Fibroblast of gingiva (primary cell): Measurements from ENCODE around the gene SYT5.
"Not testable (repeated sequence)": the region's sequence is repeated elsewhere in the genome, so short reads cannot be mapped to it uniquely, and the experiment has no call there.

ENCODE experiments used
- DNase-seq: peaks from one replicate; pipeline ENCODE4 v3.0.0-alpha.2; 2011; ENCODE audit warnings: low read depth

SYT5 gene

DNA sequence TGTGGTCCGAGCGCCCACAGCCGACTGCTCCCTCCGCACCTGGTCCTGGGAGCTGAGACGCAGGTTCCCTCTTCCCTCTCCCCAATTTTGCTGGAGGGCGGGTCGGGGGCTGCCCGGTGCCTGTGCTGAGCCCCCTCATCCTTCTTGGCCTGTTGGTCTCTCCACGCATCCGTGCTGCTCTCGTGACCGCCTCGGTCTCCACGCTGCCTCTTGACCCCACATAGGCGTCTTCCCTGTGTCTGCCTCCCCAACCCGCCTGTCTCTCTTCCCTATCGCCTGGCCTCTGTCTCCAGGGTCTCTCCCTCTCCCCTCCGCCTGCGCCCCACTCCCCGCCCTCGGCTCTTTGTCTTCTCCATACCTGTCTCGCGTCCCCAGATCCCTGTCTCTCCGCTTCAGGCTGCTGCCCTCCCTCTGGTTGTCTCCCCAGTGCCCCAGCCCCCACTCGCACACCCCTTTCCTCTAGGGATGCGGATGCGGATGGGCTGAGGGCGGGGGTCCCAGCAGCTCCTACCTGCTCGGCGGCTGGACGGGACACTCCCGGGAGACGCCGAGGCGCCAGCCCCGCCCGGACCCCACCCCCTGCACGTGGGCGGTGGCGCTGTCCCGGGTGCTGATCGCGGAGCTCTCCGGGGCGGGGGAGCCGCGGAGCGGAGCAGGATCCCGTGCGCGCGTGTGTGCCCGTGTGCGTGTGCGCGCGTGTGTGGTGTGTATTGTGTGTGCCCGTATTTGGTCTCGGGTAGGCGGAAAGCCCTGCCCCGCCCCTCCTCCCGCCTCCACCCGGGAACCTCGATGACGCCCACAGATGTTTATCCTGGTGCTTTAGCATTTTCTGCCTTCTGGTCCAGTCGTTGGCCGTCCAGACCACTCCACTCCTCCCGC is at the start of gene SYT5:
Gene SYT5 (minus strand): TSS at position 684 of the 879 bp plus-strand sequence. CDS start 1,248 bp downstream, outside the sequence.
- DNase-seq = no peak

DNA sequence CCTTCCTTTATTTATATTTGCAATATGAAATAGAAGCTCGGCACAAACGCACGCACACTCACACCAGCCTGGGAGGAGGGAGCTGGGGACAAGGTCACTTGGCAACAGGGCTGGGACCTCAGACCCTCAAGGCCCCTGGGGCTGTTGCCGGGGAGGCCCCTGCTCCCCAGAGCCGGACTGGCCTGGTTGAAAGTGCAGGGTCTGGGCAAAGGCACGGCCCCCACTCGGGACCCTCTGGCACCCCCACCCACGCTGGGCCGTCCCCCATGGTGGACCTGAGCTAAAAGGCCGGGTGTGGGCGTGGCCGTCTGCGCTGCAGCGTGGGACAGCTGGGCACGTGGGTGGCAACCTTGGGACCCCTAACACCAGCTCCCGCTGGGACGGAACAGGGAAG is 49.7 kb upstream of the SYT5 start:
- DNase-seq = no peak

DNA sequence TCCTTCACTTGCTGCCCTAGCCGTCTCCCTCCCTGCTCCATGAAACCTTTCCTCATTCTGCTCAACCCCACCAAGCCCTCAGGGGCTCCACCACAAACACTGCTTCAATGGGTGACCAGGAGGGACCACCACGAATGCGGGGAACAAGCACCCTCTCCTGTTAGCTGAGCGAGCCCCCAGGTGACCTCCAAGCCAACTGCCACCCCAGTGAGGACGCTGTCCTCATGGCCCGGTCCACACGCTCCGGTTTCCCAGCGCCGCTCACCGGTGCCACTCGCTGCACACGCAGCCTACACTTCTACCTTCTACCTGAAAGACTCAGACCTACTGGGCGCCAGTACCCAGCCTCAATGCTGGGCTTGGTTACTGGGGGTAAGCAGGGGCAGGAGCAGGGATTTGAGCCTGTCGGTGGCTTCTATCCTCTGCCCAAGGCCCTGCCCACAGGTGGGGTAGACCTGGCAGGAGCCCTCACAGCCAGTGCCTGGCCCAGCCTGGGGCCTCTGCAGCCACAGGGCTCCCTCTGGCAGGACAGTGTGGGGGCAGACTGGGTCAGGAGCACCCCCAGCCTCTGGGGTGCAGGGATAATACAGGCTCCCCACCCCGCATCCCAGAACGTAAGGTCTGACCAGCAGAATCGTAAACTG is 49.2 kb upstream of the SYT5 start:
- no peak for DNase-seq

DNA sequence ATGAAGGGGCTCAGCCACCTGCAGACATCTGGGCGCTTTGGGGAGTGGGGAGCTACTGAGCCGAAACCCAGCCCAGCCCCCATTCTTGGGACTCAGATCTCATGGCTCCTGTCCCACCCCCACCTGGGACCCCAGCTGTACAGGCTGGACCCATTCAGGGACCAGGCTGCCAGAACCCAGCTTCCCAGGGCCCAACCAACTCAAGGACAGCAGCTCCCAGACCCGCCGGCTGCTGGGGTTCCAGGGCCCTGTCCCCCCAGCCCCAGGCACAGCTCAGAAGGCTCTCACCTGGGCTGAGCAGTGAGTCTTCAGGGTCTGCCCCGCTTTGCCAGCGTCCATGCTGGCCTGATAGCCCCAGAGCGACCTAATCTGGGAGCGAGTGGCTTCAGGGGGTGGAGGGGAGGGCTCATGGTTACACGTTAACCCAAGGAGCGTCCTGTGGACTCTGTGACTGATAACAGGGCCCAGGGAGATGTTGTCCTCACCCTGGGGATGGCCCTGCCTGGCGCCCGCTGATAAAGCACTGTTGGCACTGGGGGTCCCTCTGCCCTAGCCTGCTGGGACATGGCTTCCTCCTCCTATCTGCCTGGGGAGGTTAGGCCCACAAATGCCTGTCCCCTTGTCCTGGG is 48.4 kb upstream of the SYT5 start, which contains the start of gene TMEM86B:
Gene TMEM86B (minus strand): TSS at position 361 of the 629 bp plus-strand sequence. CDS start 22 bp downstream, at position 339.
- no peak for DNase-seq

DNA sequence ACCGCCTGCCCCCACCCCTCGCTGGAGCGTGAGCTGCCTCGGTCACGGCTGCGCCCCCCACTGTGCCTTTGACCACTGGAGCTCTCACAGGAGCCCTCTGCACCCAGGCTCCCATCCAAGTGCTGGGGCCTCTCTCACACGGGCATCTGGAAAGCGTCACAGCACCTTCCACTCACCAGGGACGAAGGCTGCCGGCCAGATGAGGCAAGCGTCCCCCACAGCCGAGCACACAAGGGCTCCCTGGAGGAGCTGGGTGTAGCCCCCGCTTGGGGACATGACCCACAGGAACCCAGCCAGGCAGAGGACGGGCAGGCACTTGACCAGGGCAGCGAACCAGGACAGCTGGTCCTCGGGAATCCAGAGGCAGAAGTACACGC is 47.9 kb upstream of the SYT5 start:
- no peak for DNase-seq

DNA sequence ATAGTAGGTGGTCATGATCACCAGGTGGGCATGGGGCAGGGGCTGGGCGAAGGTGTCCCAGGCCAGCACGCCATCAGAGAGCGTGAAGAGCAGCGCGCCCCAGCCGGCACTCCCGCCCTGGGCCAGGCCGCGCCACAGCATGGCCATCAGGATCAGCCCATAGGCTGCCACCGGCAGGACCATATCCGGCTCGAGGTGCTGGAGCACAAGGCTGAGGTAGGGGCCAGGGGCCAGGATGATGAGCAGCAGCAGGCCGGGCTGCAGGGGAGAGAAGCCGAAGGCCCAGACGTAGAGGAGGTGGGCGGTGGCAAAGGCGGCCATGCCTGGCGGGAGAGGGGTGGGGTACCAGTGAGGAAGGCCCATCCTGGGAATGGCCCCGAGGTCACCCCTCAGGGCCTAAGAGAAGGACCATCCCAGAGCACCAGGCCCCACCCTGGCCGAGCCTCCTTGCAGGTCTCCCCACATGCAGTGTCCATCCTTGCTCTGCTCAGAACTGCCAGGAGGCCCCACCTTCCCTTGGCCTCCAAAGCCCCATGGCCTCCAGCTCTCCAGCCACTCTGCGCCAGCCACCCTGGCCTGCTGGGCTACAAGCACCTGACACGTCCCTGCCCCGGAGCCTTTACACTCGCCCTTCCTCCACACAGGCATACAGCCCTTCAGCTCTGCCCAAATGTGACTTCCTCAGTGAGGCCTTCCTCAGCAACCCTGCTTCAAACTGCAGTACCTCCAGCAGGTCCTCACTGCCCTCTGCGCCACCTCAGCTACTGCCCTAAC is 47.3 kb upstream of the SYT5 start:
- DNase-seq = no peak

DNA sequence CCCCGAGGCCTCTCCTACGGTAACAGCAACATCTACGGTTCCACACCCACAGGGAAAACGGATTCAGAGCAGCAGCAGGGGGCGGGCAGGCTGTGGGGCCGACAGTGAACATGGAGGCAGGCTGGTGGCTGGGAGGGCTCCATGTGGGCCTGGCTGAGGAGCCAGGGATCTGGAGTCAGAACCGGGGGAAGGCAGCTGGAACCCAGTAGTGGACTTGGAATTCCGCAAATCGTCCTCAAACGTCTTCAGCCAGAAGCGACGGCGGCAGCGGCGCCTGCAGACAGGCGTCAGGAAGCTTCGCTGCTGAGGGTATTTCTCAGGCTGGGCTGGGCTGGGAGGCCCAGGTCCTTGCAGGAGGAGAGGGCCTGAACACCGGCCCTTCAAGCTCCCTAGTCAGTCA is 46.7 kb upstream of the SYT5 start:
- no peak for DNase-seq

DNA sequence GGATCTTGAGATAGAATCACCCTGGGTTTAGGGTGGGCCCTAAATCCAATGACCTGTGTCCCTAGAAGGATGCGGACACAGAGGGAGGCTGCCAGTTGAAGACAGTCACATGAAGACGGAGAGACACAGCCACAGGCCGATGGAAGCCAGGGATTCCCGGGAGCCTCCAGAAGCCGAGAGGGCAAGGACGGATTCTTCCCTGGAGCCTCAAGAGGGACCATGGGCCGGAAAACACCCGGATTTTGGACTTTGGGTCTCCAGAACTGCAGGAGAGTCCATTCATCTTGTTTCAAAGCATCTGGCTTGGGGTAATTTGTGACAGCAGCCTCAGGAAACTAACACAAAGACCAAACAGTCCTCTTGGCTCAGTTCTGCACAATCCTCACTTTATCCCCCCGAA is 46.2 kb upstream of the SYT5 start:
- DNase-seq = no peak

DNA sequence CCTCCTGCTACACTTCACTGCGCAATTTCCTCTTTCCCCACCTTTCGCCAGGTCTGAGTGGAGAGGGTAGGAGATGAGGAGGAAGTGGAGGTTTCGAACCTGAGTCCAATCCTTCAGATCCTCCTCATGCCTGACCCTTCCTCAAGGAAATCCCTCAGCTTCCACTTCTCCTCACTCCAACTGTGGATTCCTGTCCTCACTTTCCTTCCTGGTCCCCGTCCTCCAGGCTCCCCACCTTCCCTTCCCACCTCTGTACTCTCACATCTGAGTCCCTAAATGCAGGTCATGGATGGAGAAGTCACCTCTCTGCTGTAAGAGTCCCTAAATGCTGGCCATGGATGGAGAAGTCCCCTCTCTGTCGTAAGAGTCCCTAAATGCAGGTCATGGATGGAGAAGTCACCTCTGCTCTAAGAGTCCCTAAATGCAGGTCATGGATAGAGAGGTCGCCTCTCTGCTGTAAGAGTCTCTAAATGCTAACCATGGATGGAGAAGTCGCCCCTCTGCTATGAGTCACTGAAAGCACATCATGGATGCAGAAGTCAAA is 45.4 kb upstream of the SYT5 start:
- no peak for DNase-seq

DNA sequence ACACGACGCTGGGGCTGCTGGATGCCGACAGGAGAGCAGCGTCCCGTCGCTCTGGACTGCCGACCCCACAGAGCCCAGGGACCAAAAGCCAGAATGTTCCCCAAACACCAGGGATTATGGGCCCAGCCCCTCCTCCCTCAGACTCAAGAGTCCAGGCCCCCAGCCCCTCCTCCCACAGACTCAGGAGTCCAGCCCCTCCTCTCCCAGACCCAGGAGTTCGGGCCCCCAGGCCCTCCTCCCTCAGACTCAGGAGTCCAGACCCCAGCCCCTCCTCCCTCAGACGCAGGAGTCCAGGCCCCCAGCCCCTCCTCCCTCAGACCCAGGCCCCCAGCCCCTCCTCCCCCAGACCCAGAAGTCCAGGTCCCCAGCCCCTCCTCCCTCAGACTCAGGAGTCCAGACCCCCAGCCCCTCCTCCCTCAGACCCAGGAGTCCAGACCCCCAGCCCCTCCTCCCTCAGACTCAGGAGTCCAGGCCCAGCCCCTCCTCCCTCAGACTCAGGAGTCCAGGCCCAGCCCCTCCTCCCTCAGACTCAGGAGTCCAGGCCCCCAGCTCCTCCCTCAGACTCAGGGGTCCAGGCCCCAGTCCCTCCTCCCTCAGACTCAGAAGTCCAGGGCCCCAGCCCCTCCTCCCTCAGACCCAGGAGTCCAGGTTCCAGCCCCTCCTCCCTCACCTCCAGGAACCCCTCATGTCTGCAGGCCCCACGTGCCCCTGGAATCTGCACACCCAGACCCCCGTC is 44.8 kb upstream of the SYT5 start:
- not testable (repeated sequence) for DNase-seq

DNA sequence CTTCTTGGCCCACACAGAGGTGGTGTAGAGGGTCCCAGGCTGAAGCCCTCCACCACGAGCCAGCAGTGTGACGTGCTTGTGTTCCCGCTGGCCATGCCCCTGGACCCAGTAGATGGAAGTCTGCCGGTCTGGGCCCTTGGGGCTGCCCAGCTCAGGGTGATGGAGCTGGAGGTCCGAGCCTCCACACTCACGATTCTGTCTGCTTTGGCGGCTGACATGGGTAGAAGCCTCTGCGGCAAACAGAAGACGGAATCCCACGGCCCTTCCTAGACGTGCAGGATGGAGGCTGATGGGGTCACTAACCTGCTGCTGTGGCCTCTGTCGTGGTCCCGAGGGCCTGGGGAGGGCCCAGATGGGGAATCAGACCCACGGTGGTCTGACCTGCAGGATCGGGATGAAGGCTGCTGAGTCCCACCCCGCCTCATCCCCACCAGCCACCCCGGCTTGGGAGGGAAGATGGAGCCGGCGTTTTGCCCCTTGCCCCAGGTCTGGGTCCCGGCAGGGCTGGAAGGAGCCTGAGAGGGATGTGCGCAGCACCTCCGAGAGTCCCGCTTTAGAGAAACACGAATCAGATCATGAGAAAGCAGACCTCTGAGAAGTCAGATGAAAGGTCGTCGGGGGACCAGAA is 44.1 kb upstream of the SYT5 start:
- no peak for DNase-seq

DNA sequence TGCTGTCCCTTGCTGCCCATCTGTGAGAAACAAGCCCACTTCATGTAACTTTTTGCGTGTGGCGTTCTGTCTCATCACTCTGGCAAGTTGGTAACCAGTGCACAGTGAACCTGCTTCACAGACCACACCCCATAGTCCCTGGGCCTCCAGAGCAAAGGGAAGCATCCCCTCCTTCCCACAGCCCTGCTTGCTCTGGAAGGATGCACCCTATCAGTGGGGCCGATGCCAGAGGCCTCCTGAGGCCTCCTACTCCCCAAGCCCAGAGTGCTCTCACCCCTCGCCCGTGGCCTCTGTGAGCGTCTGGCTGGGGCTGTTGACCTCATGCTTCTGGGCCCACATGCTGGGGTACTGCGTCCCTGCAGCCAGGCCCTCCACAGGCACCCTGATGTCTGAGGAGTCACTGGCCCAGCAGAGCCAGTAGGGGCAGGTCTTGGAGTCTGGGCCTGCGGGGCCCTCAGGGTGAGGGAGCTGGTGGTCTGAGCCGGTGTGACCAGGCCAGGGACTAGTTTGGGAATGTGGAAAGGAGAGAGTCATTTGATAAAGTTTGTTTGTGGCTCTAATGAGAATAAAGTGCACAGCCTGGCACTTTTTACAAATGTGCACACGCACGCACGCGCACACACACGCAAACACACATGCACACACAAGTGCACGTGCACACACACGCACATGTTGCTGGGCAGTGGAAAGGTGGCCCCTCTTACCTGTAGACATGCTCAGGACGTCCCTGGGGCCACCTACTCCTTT is 43.4 kb upstream of the SYT5 start:
- DNase-seq = no peak

DNA sequence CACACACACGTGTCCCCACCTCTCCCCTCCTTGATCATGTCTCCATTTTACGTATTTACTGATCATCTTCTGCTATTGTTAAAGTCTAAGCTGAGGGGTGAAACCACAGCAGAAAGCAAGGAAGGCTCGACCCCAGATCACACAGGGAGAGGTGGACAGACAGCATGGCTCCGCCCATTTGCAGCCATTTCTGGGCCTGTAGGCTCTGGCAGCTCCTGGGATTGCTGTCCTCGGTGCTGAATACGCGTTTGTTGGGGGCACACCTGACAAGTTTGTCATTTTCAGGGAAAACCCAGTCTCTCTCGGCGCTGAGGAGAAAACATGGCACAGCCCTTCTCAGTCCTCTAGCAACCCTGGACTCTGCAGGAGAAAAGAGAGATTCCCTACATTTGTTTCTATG is 40.4 kb upstream of the SYT5 start:
- no peak for DNase-seq

DNA sequence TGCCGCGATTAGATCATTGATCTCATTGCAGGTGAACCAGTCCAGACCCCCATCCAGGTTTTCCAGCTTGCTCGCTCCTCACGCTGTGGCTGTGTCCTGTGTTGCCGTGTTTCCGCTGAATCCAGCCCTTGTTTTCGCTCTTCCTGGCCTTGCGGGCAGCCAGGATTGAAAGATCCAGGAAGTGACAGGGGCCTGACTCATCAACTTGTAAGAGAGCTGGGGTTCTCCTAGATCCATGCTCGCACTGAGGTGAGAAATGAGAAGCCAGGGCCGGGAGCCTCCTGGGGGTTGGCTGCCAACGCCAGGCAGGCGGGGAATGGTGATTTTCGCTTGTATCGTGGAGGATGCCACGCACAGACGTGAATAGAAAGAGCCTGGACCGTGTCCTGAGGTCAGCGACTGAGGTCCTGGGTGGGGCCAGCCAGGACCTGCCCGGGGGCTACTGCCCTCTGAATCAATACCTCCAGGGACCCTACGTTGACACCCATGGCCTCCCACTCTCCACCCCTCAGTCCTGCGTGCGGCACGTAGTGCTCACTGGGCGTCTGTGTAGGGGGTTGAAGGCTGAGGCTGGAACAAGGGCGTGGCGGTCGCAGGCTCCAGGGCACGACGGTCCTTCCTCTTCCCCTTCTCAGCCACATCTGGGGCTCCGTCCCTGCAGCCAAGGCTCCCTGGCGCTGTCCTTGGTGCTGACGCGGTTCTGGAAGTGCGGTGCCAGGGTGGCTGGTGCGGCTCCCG is 36.5 kb upstream of the SYT5 start:
- peak; percentile 97 for DNase-seq

DNA sequence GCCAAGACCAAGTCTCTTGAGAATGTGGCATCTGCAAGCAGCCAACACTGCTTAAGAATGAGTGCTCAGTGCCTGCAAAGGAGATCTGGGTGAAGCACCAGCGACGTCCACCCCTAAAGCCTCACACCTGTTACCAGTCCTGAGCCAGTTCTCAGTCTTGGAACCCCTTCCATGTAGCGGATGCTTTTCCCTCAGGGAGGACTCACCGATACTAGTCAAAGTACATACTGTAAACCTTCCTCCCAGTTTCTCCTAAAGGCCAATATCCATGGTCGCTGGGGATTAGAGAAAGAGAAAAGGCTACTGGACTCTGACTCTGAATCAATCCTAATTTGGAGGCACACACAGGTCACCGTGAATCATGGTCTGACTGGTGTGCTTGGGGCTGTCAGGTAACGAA is 33.5 kb upstream of the SYT5 start:
- no peak for DNase-seq

DNA sequence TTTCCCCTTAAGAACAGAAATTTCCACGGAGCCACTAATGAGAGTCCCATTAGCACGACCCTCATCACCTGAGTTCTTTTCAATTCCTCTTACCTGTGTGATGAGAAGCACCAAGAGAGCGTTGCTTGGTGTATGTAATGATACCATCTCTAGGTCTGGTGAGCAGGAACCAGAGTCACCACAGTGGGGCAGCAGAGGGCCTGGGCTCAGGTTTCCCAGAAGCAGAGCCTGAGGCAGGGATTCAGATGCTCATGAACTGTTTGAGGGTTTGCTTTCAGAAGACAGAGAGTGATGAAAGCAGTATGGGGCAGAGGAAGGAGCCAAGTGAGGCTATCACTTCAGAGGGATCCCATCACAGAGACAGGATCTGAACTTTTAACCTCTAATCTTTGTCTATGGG is 32.4 kb upstream of the SYT5 start:
- no peak for DNase-seq

DNA sequence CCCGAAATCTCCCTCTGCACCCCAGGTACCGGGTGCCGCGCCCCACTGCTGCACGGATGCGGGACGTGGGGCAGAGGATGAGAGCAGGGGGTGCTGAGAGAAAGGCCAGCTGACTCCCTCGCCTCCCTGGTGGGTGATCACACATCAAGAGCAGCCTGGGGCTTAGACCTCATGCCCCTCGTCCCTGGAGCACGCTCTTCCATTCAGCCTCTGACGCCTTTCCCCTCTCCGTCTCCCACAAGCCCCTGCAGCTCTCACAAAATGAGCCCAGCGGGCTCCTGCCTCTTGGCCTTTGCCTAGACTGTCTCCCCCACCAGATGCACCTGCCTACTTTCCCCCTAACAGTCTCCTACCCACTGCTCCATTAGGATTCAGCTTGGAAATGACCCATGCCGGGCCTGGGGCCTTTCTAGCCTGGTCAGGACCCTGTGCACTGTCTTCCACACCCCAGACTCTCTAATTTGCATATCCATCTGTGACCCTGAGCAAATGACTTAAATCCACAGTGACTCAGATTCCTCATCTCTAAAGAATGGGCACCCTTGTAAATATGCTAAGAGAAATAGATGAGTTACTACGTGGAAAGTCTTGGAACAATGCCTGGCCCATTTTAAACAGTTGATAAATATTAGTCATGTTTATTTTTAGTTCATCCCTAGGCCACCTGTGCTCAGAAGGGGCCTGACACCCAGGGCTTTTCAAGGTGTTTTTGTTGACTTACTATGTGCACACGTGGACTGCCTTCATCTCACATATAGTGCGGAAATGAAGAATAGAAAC is 29.8 kb upstream of the SYT5 start:
- peak; percentile 71 for DNase-seq

DNA sequence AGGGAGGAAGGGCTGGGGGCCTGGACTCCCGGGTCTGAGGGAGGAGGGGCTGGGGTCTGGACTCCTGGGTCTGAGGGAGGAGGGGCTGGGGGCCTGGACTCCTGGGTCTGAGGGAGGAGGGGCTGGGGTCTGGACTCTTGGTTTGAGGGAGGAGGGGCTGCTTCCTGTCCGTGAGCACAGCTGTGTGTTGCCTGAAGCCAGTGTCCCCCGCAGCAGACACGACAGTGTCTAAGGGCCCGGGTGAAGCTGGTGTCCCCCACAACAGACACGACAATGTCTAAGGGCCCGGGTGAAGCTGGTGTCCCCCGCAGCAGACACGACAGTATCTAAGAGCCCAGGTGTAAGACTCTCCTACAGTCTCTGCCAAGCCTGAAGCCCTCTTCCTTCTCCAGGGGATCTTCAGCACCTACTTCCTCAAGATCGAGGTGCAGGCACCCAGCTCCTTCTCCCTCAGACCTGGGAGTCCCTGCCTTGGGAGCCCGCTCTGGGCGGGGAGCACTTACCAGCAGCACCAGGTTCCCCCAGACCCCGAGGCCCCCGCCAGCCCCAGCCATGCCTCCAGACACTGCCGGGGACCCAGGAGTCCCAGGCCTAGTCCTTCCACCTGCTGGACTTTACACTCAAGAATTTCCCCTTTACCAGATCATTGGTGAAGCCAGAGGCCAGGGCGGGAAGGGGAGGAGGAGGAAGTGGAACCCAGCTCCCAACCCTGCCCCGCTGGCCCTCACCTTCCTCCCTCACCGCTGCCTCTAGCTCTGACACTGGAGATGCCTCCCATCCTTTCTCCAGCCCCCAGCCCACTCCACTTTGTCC is 29.0 kb upstream of the SYT5 start, which contains the start of gene PTPRH:
Gene PTPRH (minus strand): TSS at position 622 of the 813 bp plus-strand sequence. CDS start 68 bp downstream, at position 554.
- DNase-seq = no peak
